Measurements from ENCODE around the gene ACD.

- no peak for TF ChIP-seq CTCF (IDR thresholded peaks at IDR 0.05)
- no peak for TF ChIP-seq EZH2 (IDR thresholded peaks at IDR 0.05; ENCODE audit: borderline replicate concordance, insufficient read depth, low read depth, low read length, poor library complexity, severe bottlenecking)
Measured at GRCh38 chr16:67702130-67702529, 42.1 kb upstream of the ACD start.
